SKM-1 treated with dmso at 0.1 percent for 144 hours (cell line): ENCODE measurements around the gene SESN2.
A peak's percentile ranks its signal among the peaks of the same experiment; 100 is the strongest.

Experiments
- DNase-seq: peaks from one replicate; lab custom pipeline; 2025; ENCODE audit not compliant: unreplicated experiment; lab: John Stamatoyannopoulos, UW

SESN2 gene

DNA sequence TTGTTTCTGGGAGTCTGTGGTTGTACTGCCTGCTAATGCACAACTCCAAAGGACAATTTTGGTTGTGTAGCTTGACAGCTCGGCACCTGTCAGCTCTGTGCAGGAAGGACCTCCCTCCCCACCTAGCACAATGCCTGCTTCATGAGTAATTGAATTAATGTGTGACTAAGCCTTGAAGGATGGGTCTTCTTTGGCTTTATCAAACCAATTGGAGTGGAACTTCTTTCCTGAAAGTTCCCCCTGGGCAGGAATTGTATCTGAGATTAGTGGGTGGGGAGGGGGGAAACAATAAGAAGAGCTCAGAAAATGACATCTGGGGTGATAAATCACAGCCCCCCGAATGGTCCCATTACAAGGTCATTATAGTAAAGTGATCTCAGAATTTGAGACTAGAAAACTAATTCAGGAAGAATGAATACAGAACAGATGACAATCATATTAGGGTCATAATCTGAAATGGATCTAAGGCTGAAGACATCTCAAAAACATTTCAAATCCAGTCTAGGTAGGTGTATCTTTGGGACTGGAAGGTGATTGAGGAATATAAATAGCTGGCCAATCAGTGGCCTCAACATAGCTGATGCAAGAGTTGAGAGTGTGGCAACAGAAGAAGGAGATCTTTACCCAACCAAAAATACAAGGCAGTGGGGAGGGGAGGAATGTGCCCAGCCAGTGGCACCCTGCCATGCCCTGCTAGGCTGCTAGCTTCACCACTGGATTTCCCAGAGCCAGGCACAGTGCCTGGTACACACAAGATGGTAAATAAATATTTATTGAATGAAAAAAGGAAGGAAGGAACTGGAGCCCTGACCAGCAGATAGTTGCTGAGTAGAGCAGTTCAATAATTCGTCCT is 10.1 kb upstream of the SESN2 start:
- DNase-seq: peak; percentile 52

GRCh38 chr1:28249866-28250295 is 9.4 kb upstream of the SESN2 start:
- DNase-seq: no peak

DNA sequence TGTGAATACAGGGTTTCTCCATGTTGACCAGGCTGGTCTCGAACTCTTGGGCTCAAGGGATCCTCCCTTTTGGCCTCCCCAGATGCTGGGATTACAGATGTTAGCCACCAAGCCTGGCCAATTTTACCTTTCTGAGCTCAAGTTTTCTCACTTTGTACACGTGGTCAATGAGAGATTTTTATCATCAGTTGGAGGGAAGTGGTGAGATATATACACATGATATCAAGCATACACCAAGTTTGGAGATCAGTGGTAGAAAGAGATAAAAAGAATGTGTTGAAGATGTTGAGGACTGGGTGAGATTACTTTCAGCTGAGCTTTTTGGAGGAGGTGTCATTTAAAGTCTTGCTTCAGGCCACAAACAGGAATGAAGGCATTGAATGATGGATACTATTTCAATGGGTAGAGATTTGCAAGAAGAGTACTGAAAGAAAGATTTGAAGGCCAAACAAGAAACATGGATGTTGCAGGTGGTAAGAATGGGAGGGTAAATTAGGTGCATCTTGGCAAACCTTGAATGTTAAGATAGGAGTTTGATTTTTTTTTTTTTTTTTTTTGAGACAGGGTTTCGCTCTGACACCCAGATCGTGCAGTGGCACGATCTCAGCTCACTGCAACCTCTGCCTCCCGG is 3.0 kb upstream of the SESN2 start:
- DNase-seq: no peak

DNA sequence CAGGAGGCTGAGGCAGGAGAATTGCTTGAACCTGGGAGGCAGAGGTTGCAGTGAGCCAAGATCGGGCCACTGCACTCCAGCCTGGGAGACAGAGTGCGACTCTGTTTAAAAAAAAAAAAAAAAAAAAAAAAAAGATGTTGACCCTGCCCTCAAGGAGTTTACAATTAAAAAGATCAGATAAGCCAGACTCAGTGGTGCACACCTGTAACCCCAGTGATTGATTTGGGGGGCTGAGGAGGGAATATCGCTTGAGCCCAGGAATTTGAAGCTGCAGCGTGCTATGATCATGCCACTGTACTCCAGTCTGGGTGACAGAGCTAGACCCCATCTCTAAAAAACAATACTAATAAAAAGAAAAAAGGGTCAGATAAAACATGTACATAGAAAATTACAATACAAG is 1.6 kb upstream of the SESN2 start:
- no peak for DNase-seq

DNA sequence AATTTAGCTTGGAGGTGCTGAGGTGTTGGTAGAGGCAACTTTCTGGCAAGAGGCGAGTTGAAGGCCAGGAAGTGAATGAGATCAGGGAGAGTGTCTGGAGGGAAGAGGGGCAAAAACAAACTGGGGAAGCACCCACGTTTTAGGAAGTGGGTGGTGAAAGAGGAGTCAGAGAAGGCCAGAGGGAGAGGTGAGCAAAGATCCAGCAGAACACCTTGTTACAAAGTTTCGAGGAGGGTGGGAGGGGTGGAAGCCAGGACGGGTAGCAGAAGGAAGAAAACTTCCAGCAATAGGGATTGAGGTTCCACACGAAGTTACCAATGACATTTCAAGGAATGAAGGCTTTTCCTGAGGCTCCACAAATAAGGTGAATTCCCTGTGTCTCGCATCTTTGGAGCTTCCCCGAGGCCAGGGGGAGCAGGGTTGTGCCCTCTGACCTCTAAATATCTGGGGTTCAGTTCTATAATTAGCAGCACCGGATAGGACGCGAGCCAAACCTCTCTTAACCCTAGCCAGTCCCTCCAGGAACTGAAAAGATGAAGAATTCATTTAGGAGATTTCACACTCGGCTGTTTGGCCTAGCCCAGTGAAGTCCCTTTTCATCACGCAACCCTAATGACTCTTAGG is 578 bp upstream of the SESN2 start:
- peak; percentile 39 for DNase-seq

GRCh38 chr1:28259934-28260802 is 850 bp downstream of the SESN2 start:
- no peak for DNase-seq

GRCh38 chr1:28260803-28261174 is 1.5 kb downstream of the SESN2 start:
- DNase-seq: no peak

- no peak for DNase-seq
These were observed 5.6 kb downstream of the SESN2 start for GRCh38 chr1:28264897-28265296.

DNA sequence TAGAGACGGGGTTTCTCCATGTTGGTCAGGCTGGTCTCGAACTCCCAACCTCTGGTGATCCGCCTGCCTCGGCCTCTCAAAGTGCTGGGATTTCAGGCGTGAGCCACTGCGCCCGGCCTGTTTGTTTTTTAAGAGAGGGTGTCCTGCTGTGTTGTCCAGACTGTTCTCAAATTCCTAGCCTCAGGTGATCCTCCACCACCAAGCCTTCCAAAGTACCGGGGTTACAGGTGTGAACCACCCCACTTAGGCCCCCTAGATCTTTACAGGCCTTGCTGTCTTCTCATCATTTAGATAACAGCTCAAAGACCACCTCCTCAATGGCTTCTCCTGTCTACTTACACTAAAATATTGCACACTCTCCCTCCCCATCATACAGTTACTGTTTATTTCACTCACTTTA is 6.3 kb downstream of the SESN2 start:
- DNase-seq: no peak

- DNase-seq: no peak
These were observed 7.6 kb downstream of the SESN2 start for GRCh38 chr1:28266920-28267322.

- no peak for DNase-seq
These were observed 8.3 kb downstream of the SESN2 start for GRCh38 chr1:28267633-28268032.

DNA sequence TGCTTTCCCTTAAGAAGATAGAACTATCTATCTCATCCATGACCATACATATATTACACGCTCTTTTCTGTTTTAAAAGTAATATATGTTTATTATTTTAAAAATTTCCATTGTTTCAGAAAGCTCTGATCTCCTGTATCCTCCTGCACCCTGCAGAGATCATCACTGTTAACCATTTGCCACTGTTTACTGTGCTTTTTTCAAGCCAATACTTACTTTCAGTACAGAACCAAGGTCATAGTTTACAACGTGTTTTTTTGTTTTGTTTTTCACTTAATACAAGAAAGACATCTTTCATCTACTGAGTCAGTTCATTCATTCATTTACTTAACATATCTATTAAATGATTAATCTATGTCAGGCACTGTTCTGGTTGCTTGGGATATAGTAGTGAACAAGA is 10.2 kb downstream of the SESN2 start:
- no peak for DNase-seq

- DNase-seq: no peak
These were observed 13.0 kb downstream of the SESN2 start for GRCh38 chr1:28272215-28272852.

DNA sequence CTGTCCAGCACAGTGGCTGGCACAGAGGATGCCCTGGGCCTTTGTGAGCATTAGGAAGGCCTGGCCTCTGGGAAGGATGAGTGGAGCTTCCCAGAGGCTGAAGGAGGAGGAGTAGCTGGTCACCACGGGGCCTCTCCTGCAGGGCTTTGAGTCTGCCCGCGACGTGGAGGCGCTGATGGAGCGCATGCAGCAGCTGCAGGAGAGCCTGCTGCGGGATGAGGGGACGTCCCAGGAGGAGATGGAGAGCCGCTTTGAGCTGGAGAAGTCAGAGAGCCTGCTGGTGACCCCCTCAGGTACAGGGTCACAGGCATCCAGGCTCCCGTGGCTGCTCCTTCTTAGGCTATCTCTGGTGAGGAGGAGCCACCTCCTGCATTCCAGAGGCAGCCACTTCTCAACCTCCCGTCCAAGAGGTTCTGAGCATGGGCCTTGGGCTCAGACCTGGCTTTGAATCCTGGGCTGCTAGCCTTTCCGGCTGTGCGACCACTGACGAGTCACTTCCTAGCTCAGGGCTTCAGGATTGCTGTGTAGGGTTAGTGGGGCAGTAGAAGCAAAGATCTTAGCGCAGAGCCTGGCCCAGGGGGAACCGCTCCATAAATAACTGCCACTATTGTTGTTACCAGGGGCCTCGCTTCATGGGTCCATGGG is 14.0 kb downstream of the SESN2 start:
- no peak for DNase-seq

GRCh38 chr1:28278763-28279162 is 19.4 kb downstream of the SESN2 start:
- DNase-seq: no peak

- no peak for DNase-seq
These were observed 20.4 kb downstream of the SESN2 start for GRCh38 chr1:28279721-28280120.

GRCh38 chr1:28280501-28280900 is 21.2 kb downstream of the SESN2 start:
- DNase-seq: no peak

DNA sequence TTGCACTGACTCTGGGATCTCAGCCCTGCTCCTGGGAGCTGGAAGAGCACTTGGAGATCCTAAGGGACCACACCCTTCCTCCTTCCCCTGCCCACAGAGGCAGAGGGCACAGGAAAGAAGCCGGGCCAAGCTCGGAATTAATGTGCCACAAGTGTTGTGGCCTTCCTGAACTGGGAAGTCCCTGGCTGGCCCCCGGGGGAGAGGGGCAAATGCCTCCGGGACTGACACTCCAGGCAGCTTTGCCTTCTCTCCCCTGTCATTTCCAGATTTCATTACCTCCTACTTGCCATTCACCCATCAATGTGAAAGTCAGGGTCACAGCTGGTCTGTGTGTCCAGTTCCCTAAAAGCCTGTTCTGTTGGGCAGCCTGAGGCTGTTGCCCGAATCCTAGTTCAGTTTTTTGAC is 21.7 kb downstream of the SESN2 start:
- no peak for DNase-seq

GRCh38 chr1:28281608-28282425 is 22.5 kb downstream of the SESN2 start:
- no peak for DNase-seq
